Stomach (tissue), 9 donors: ENCODE measurements around the gene DTX3. TPM values are rescaled to one million over a fixed set of nuclear protein-coding genes. Genes with fewer than 3 reads are reported as not detected.
"Not testable (repeated sequence)": the region's sequence is repeated elsewhere in the genome, so short reads cannot be mapped to it uniquely, and the experiment has no call there.

ENCODE experiments used
- DNase-seq, 2 donors: peaks; one replicate each; pipeline versions ENCODE4 v3.0.0 to v3.0.0-alpha.2; 2013 to 2019
- H3K27ac ChIP-seq, 5 donors: fragments of 200-600 bp in 4 of 5; sonication (generic) in 4 of 5; one replicate each; pipeline ENCODE4 v1.5.1; 2013 to 2019; ENCODE audit warnings: mild to moderate bottlenecking in 1 of 5, moderate library complexity in 1 of 5
- H3K27me3 ChIP-seq, 3 donors: fragments of 200-600 bp; sonication (generic); one replicate each; pipeline ENCODE4 v1.5.1; 2017 to 2019; ENCODE audit warnings: mixed run types in 1 of 3
- H3K36me3 ChIP-seq, 4 donors: fragments of 200-600 bp; sonication (generic); 1 replicate in 3 of 4; 2 replicates in 1 of 4; pipeline ENCODE4 v1.5.1; 2016 to 2019
- H3K4me1 ChIP-seq, 4 donors: fragments of 200-600 bp; sonication (generic); one replicate each; pipeline ENCODE4 v1.5.1; 2016 to 2019
- H3K4me3 ChIP-seq, 4 donors: fragments of 200-600 bp; sonication (generic) in 3 of 4; one replicate each; pipeline ENCODE4 v1.5.1; 2016 to 2019; ENCODE audit warnings: mild to moderate bottlenecking in 1 of 4
- H3K9me3 ChIP-seq, 4 donors: fragments of 200-600 bp; sonication (generic); one replicate each; pipeline ENCODE4 v1.5.1; 2016 to 2019
- EP300 ChIP-seq: sonication (generic); formaldehyde crosslinking; IDR thresholded peaks from one replicate; pipeline ENCODE4 v1.6.1; 2017; ENCODE audit warnings: antibody characterized with exemption
- POLR2A ChIP-seq, 4 donors: fragments of 450-650 bp; IDR thresholded peaks; one replicate each; pipeline ENCODE4 v1.6.1; 2016; ENCODE audit warnings: antibody characterized with exemption in 4 of 4, control low read depth in 2 of 4, mild to moderate bottlenecking in 1 of 4, moderate library complexity in 1 of 4
- POLR2AphosphoS5 ChIP-seq, 3 donors: sonication (generic); formaldehyde crosslinking; IDR thresholded peaks; one replicate each; pipeline ENCODE4 v1.6.1; 2016; ENCODE audit warnings: antibody characterized with exemption in 3 of 3
- whole genome bisulfite sequencing, 5 donors: extraction: QIAGEN DNeasy Blood & Tissue Kit in 3 of 5; methylation state at CpG; one replicate each; pipeline versions ENCODE4 v1.1.5 to v1.1.7; 2013 to 2018; 5-methylcytosine and 5-hydroxymethylcytosine counted together
- intact Hi-C: fragments of 100-400 bp; cut with DNase I; formaldehyde crosslinking; loops from one replicate; pipeline ENCODE4 v1.15.1; 2023; ENCODE audit warnings: low total_unique reads
- polyA plus RNA-seq, 3 donors: library from polyadenylated mRNA; stranded (reverse); fragments of 200-250 nt; gene quantifications; one replicate each; pipeline ENCODE4 v1.2.3, GENCODE V29; 2013
- total RNA-seq, 5 donors: library from RNA; depleted of rRNA; stranded (reverse); fragments of >200 nt; gene quantifications; one replicate each; pipeline versions ENCODE4 v1.1.0 to v1.2.3, GENCODE V29; 2014 to 2016
- TF ChIP-seq, protein P1 (sequence below), 7 experiments: fragments of 450-650 bp in 4 of 7; fragments of 200-600 bp in 3 of 7; sonication (generic) in 3 of 7; IDR thresholded peaks; one replicate each; pipeline ENCODE4 v1.5.1; 2016 to 2019; ENCODE audit warnings: antibody characterized with exemption in 7 of 7, control low read depth in 2 of 7, mild to moderate bottlenecking in 1 of 7
- donor health status: healthy with polysubstance abuse.
- donor health status: Bipolar disorder and iron deficiency.
- donor health status: healthy.

DTX3 gene
- total and polyA plus RNA-seq, 8 donors: 5.2 to 49.6 (median 15.9) TPM

DNA sequence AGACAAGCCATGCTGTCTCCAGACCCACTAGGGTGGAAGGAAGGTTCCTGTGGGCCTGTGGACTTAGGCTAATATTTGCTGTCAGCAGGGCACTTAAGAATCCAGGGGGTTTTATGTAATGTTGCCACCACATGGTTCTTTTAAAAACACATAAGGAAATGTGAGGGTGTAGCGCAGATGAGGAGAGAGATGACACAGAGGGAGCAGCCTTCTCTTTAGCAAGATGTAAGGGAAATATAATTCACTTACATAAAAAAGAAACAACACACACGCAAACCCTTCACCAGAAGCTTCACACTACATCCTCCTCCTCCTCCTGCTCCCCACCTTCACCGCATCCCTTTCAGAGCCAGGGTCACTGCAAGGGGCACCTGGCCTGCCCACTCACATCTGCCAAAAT is 18.5 kb upstream of the DTX3 start:
- no peak for DNase-seq
- intact Hi-C loops: no loop called here
- peaks cover 5 to 7% (median 7%) of the 10 kb centered on the region in 4 donors for H3K4me1 ChIP-seq
- no peaks in the 10 kb centered on the region for H3K9me3 ChIP-seq
- WGBS, 5 donors: 82 to 92% (median 90%) methylated on average over 3 of the region's 3 CpGs
- no peak for TF ChIP-seq POLR2A (IDR thresholded peaks at IDR 0.05)
- no peak for TF ChIP-seq EP300
- TF ChIP-seq, protein P1, sequence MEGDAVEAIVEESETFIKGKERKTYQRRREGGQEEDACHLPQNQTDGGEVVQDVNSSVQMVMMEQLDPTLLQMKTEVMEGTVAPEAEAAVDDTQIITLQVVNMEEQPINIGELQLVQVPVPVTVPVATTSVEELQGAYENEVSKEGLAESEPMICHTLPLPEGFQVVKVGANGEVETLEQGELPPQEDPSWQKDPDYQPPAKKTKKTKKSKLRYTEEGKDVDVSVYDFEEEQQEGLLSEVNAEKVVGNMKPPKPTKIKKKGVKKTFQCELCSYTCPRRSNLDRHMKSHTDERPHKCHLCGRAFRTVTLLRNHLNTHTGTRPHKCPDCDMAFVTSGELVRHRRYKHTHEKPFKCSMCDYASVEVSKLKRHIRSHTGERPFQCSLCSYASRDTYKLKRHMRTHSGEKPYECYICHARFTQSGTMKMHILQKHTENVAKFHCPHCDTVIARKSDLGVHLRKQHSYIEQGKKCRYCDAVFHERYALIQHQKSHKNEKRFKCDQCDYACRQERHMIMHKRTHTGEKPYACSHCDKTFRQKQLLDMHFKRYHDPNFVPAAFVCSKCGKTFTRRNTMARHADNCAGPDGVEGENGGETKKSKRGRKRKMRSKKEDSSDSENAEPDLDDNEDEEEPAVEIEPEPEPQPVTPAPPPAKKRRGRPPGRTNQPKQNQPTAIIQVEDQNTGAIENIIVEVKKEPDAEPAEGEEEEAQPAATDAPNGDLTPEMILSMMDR (IDR thresholded peaks at IDR 0.05): no peak
- TF ChIP-seq POLR2AphosphoS5 (IDR thresholded peaks at IDR 0.05): no peak
- peaks cover 0 to 13% (median 0%) of the 10 kb centered on the region in 3 donors for H3K27me3 ChIP-seq
- no peak overlapping the region for H3K27ac ChIP-seq
- no peak overlapping the region for H3K4me3 ChIP-seq
- peaks cover 0 to 4% (median 0%) of the 10 kb centered on the region in 4 donors for H3K36me3 ChIP-seq

DNA sequence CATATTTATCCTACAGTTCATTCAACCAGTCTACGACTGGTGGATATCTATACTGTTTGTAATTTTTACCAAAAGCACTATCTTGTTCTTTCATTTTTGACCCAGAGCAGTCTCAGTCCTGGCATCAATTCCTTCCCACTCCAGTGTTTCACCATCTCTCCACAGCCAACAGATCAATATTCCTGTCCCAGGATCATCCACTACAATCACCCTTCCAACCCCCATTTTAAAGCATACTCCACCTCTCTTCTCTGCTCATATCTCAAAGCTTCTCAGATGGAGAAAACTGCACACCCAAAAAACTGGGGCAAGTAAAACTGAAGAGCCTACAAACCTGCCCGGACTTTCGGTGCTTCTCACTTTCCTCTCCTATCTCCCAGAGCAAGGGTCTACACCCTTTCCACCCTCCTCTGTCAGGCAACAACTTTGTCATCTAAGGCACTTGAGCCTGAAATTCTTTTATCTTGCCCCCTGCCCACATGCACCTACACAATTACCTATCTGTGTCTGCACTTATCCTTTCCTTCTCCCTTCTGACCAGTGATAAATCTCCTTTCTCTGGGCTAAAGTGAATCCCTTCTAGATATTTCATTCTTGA is 17.7 kb upstream of the DTX3 start:
- no peaks in the 10 kb centered on the region for H3K36me3 ChIP-seq
- no peak overlapping the region for H3K27ac ChIP-seq
- no peaks in the 10 kb centered on the region for H3K9me3 ChIP-seq
- TF ChIP-seq, protein P1 (IDR thresholded peaks at IDR 0.05): no peak
- no peak for TF ChIP-seq POLR2AphosphoS5 (IDR thresholded peaks at IDR 0.05)
- no peak overlapping the region for H3K4me3 ChIP-seq
- peaks cover 0 to 13% (median 0%) of the 10 kb centered on the region in 3 donors for H3K27me3 ChIP-seq
- intact Hi-C loops: no loop called here
- WGBS, 5 donors: 79 to 90% (median 86%) methylated on average over 3 of the region's 3 CpGs
- no peak for DNase-seq
- peaks cover 10 to 14% (median 12%) of the 10 kb centered on the region in 4 donors for H3K4me1 ChIP-seq

DNA sequence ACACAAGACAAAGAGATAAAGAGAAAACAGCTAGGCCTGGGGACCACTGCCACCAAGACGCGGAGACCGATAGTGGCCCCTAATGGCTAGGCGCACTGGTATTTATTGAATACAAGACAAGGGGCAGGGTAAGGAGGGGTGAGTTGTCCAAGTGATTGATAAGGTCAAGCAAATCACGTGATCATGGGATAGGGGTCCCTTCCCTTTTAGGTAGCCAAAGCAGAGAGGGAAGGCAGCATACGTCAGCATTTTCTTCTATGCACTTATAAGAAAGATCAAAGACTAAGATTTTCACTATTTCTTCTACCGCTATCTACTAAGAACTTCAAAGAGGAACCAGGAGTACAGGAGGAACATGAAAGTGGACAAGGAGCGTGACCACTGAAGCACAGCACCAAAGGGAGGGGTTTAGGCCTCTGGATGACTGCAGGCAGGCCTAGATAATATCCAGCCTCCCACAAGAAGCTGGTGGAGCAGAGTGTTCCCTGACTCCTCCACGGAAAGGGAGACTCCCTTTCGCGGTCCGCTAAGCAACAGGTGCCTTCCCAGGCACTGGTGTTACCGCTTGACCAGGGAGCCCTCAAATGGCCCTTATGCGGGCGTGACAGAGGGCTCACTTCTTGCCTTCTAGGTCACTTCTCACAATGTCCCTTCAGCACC is 15.5 kb upstream of the DTX3 start:
- DNase-seq, H3K27ac ChIP-seq, H3K9me3 ChIP-seq, intact Hi-C loops, H3K4me3 ChIP-seq, H3K36me3 ChIP-seq: not testable (repeated sequence)
- peaks cover 0 to 13% (median 0%) of the 10 kb centered on the region in 3 donors for H3K27me3 ChIP-seq
- 82 to 88% (median 87%) methylated on average over 15 of the region's 15 CpGs for WGBS, 5 donors
- peaks cover 22 to 31% (median 26%) of the 10 kb centered on the region in 4 donors for H3K4me1 ChIP-seq

DNA sequence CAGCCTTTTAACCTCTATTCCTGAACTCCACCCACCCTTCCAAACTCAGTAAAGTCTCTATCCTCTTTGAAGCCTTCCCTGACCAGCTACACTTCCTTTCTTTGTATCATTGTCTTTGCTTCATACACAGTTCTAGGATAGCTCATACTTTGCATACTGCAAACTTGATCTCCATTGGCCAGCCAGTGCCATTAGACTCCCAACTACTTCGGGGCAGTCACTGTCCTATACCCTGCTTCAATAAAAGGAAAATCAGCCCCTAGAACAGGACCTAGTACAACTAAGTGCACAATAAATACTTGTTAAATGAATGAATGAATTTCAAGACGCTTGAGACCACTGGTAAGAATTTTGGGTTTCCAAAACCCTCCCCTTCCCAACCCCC is 14.2 kb upstream of the DTX3 start:
- Histone ChIP-seq H3K27me3 (peaks cover 0 to 6% (median 0%) of the 10 kb centered on the region in 3 donors), H3K4me1 (peaks cover 22 to 31% (median 26%) of the 10 kb centered on the region in 4 donors), H3K9me3 (no peaks in the 10 kb centered on the region), H3K36me3 (peaks cover 2 to 17% (median 14%) of the 10 kb centered on the region in 4 donors), H3K27ac (peak overlapping the region in 4 of 5 donors; percentile 82 to 87 (median 83)), H3K4me3 (peak overlapping the region; percentile 70 to 88 (median 78))
- TF ChIP-seq, protein P1 (IDR thresholded peaks at IDR 0.05): no peak
- TF ChIP-seq EP300: no peak
- no peak for TF ChIP-seq POLR2A (IDR thresholded peaks at IDR 0.05)
- no peak for TF ChIP-seq POLR2AphosphoS5 (IDR thresholded peaks at IDR 0.05)
- no peak for DNase-seq
- WGBS, 5 donors: 15 to 32% (median 20%) methylated on average over 2 of the region's 2 CpGs
- intact Hi-C loops: no loop called here
